Gastrocnemius medialis (tissue), 4 donors: Measurements from ENCODE around the gene IRS1.

Experiments used
- POLR2A ChIP-seq, 2 donors: fragments of 450-650 bp; IDR thresholded peaks; one replicate each; pipeline ENCODE4 v1.6.1; 2017; ENCODE audit warnings: antibody characterized with exemption in 2 of 2, mild to moderate bottlenecking in 2 of 2, moderate library complexity in 2 of 2
- TF ChIP-seq, protein P1 (sequence below), 5 experiments: fragments of 450-650 bp in 3 of 5; fragments of 200-600 bp in 2 of 5; sonication (generic) in 2 of 5; IDR thresholded peaks in 4 of 5; conservative IDR thresholded peaks in 1 of 5; 1 replicate in 4 of 5; 2 replicates in 1 of 5; pipeline ENCODE4 v1.5.1; 2016 to 2019; ENCODE audit warnings: antibody characterized with exemption in 5 of 5, mild to moderate bottlenecking in 3 of 5, moderate library complexity in 3 of 5

DNA sequence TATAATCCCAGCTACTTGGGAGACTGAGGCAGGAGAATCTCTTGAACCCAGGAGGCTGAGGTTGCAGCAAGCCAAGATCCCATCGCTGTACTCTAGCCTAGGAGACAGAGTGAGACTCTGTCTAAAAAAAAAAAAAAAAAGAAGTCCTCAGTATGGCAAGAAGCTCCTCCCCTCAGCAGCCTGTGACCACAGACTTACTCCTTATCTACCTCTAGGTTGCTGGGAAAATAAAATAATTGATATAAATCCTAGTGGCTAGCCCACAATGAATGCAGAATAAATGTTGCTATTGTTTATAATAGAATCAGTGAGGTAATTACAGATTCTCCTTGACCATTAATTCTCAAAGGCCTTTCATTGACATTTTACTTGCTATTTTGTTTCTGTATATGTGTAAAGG lies 70.6 kb downstream of the IRS1 start:
- TF ChIP-seq, protein P1, sequence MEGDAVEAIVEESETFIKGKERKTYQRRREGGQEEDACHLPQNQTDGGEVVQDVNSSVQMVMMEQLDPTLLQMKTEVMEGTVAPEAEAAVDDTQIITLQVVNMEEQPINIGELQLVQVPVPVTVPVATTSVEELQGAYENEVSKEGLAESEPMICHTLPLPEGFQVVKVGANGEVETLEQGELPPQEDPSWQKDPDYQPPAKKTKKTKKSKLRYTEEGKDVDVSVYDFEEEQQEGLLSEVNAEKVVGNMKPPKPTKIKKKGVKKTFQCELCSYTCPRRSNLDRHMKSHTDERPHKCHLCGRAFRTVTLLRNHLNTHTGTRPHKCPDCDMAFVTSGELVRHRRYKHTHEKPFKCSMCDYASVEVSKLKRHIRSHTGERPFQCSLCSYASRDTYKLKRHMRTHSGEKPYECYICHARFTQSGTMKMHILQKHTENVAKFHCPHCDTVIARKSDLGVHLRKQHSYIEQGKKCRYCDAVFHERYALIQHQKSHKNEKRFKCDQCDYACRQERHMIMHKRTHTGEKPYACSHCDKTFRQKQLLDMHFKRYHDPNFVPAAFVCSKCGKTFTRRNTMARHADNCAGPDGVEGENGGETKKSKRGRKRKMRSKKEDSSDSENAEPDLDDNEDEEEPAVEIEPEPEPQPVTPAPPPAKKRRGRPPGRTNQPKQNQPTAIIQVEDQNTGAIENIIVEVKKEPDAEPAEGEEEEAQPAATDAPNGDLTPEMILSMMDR (IDR thresholded peaks at IDR 0.05 in 4 of 5, conservative IDR thresholded peaks at IDR 0.05 in 1 of 5): no peak
- TF ChIP-seq POLR2A (IDR thresholded peaks at IDR 0.05): no peak
